ENCODE measurements around the gene SKP2. TPM values are rescaled to one million over a fixed set of nuclear protein-coding genes. Genes with fewer than 3 reads are reported as not detected.

The SKP2 gene
- total RNA-seq, 1 donor from 2014 or later: 31.4 TPM

DNA sequence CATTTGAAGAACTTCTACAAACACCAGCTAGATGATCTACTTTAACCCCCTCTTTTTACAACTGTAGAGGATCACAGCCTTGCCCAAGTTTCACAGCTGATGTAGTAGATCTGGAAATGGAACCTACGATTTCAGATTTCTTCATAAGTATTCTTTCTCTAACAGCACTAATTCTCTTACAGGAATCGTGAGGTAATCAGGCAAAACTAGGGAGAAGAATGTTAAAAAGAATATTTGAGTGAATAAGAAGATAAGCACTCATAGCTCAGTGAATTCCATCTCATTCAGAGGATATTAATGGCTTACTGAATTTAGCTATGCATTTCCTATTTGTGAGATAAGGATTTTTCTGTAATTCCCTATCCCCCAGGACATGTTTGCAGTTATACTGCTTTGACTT, 47.7 kb downstream of the SKP2 start:
- FAIRE-seq (peak; percentile 87), DNase-seq (ENCODE audit: low read depth) (peak; percentile 76)
- Histone ChIP-seq H3K36me3 (ENCODE audit: insufficient read depth, low read length) (peaks cover 14% of the 10 kb centered on the region), H3K9ac (ENCODE audit: low read length) (no peak overlapping the region), H3K4me1 (ENCODE audit: insufficient read depth, low read length) (peaks cover 5% of the 10 kb centered on the region), H4K20me1 (ENCODE audit: insufficient read depth, low read length) (no peaks in the 10 kb centered on the region), H3K79me2 (ENCODE audit: insufficient read depth, low read length) (no peaks in the 10 kb centered on the region), H3K4me3 (ENCODE audit: insufficient read depth, low read depth, low read length) (no peak overlapping the region), H3K27me3 (ENCODE audit: insufficient read depth, low read length) (no peaks in the 10 kb centered on the region), H3K4me2 (ENCODE audit: low read length) (no peak overlapping the region), H2AFZ (ENCODE audit: low read depth, low read length) (no peak overlapping the region), H3K9me3 (ENCODE audit: insufficient read depth, low read depth, low read length) (no peaks in the 10 kb centered on the region), H3K27ac (ENCODE audit: low read depth, low read length) (no peak overlapping the region)
- H3K4me1 Mint-ChIP-seq (ENCODE audit: low read depth, unreplicated experiment): peaks cover 2% of the 10 kb centered on the region
- no peak for TF ChIP-seq EZH2 (IDR thresholded peaks at IDR 0.05; ENCODE audit: insufficient read depth, low read length)
- TF ChIP-seq, protein P1, sequence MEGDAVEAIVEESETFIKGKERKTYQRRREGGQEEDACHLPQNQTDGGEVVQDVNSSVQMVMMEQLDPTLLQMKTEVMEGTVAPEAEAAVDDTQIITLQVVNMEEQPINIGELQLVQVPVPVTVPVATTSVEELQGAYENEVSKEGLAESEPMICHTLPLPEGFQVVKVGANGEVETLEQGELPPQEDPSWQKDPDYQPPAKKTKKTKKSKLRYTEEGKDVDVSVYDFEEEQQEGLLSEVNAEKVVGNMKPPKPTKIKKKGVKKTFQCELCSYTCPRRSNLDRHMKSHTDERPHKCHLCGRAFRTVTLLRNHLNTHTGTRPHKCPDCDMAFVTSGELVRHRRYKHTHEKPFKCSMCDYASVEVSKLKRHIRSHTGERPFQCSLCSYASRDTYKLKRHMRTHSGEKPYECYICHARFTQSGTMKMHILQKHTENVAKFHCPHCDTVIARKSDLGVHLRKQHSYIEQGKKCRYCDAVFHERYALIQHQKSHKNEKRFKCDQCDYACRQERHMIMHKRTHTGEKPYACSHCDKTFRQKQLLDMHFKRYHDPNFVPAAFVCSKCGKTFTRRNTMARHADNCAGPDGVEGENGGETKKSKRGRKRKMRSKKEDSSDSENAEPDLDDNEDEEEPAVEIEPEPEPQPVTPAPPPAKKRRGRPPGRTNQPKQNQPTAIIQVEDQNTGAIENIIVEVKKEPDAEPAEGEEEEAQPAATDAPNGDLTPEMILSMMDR (IDR thresholded peaks at IDR 0.05; ENCODE audit: insufficient read depth, low read depth, low read length): no peak
- H3K27ac Mint-ChIP-seq (ENCODE audit: unreplicated experiment): no peak overlapping the region
- no peak overlapping the region for H3K4me3 Mint-ChIP-seq (ENCODE audit: unreplicated experiment)
- H3K36me3 Mint-ChIP-seq (ENCODE audit: low read depth, unreplicated experiment): peaks cover 5% of the 10 kb centered on the region
- H3K27me3 Mint-ChIP-seq (ENCODE audit: low read depth, unreplicated experiment): no peaks in the 10 kb centered on the region
- H3K9me3 Mint-ChIP-seq (ENCODE audit: unreplicated experiment): no peaks in the 10 kb centered on the region

DNA sequence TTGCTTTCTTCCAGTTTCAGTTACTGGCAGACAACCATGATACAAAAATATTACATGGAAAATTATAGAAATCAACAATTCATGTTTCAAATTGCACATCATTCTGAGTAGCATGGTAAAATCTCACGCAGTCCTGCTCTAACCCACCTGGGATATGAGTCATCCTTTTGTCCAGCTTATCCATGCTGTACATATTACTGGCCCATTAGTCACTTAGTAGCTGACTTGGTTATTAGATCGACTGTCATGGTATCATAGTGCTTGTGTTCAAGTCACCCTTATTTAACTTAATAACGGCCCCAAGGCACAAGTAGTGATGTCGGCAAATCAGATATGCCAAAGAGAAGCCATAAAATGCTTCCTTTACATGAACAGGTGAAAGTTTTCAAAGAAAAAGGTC, 48.6 kb downstream of the SKP2 start:
- peak; percentile 75 for DNase-seq (ENCODE audit: low read depth)
- Mint-ChIP-seq H3K27me3 (ENCODE audit: low read depth, unreplicated experiment) (no peaks in the 10 kb centered on the region), H3K27ac (ENCODE audit: unreplicated experiment) (no peak overlapping the region), H3K9me3 (ENCODE audit: unreplicated experiment) (no peaks in the 10 kb centered on the region), H3K36me3 (ENCODE audit: low read depth, unreplicated experiment) (peaks cover 7% of the 10 kb centered on the region), H3K4me1 (ENCODE audit: low read depth, unreplicated experiment) (peaks cover 2% of the 10 kb centered on the region), H3K4me3 (ENCODE audit: unreplicated experiment) (no peak overlapping the region)
- no peaks in the 10 kb centered on the region for H3K27me3 ChIP-seq (ENCODE audit: insufficient read depth, low read length)
- no peak overlapping the region for H3K4me3 ChIP-seq (ENCODE audit: insufficient read depth, low read depth, low read length)
- H2AFZ ChIP-seq (ENCODE audit: low read depth, low read length): no peak overlapping the region
- H3K27ac ChIP-seq (ENCODE audit: low read depth, low read length): no peak overlapping the region
- no peaks in the 10 kb centered on the region for H3K79me2 ChIP-seq (ENCODE audit: insufficient read depth, low read length)
- H3K36me3 ChIP-seq (ENCODE audit: insufficient read depth, low read length): peaks cover 8% of the 10 kb centered on the region
- TF ChIP-seq, protein P1 (IDR thresholded peaks at IDR 0.05; ENCODE audit: insufficient read depth, low read depth, low read length): no peak
- TF ChIP-seq EZH2 (IDR thresholded peaks at IDR 0.05; ENCODE audit: insufficient read depth, low read length): no peak
- H4K20me1 ChIP-seq (ENCODE audit: insufficient read depth, low read length): no peaks in the 10 kb centered on the region
- no peaks in the 10 kb centered on the region for H3K9me3 ChIP-seq (ENCODE audit: insufficient read depth, low read depth, low read length)
- no peak overlapping the region for H3K9ac ChIP-seq (ENCODE audit: low read length)
- no peak for FAIRE-seq
- H3K4me1 ChIP-seq (ENCODE audit: insufficient read depth, low read length): peaks cover 5% of the 10 kb centered on the region
- H3K4me2 ChIP-seq (ENCODE audit: low read length): no peak overlapping the region

DNA sequence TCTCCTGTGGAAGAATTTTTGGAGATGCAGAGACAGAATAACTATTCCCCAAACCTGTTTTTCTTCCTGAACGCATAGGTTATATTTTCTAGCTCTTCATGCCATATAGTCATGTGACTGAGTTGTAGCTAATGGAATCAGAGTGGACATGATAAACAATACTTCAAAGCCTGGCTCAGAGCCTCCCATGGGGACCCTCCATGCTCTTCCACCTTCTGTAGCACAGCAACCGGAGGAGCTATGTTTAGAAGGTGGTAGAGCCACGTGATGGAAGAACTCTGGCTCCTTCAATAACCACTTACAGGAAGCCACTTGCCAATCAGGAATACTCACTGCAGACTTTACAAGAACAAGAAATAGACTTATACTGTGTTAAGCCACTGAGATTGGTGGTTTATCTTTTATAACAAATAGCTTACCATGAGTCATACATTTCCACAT, 50.6 kb downstream of the SKP2 start:
- Mint-ChIP-seq H3K27me3 (ENCODE audit: low read depth, unreplicated experiment) (no peaks in the 10 kb centered on the region), H3K36me3 (ENCODE audit: low read depth, unreplicated experiment) (peaks cover 4% of the 10 kb centered on the region), H3K27ac (ENCODE audit: unreplicated experiment) (no peak overlapping the region), H3K4me1 (ENCODE audit: low read depth, unreplicated experiment) (peaks cover 2% of the 10 kb centered on the region), H3K4me3 (ENCODE audit: unreplicated experiment) (no peak overlapping the region), H3K9me3 (ENCODE audit: unreplicated experiment) (no peaks in the 10 kb centered on the region)
- Histone ChIP-seq H4K20me1 (ENCODE audit: insufficient read depth, low read length) (no peaks in the 10 kb centered on the region), H2AFZ (ENCODE audit: low read depth, low read length) (no peak overlapping the region), H3K4me1 (ENCODE audit: insufficient read depth, low read length) (peaks cover 5% of the 10 kb centered on the region), H3K4me3 (ENCODE audit: insufficient read depth, low read depth, low read length) (no peak overlapping the region), H3K79me2 (ENCODE audit: insufficient read depth, low read length) (no peaks in the 10 kb centered on the region), H3K9me3 (ENCODE audit: insufficient read depth, low read depth, low read length) (no peaks in the 10 kb centered on the region), H3K4me2 (ENCODE audit: low read length) (no peak overlapping the region), H3K9ac (ENCODE audit: low read length) (no peak overlapping the region), H3K27me3 (ENCODE audit: insufficient read depth, low read length) (no peaks in the 10 kb centered on the region), H3K27ac (ENCODE audit: low read depth, low read length) (no peak overlapping the region), H3K36me3 (ENCODE audit: insufficient read depth, low read length) (no peaks in the 10 kb centered on the region)
- no peak for FAIRE-seq
- DNase-seq (ENCODE audit: low read depth): peak; percentile 83
- TF ChIP-seq, protein P1 (IDR thresholded peaks at IDR 0.05; ENCODE audit: insufficient read depth, low read depth, low read length): no peak
- no peak for TF ChIP-seq EZH2 (IDR thresholded peaks at IDR 0.05; ENCODE audit: insufficient read depth, low read length)

All from astrocyte (in vitro differentiated cells and primary cell).